Measurements from ENCODE around the gene AKTIP. TPM values are rescaled to one million over a fixed set of nuclear protein-coding genes. Genes with fewer than 3 reads are reported as not detected.
"Not testable (repeated sequence)": the region's sequence is repeated elsewhere in the genome, so short reads cannot be mapped to it uniquely, and the experiment has no call there.

AKTIP gene
- polyA plus RNA-seq (2012; ENCODE audit: low read depth, missing spikeins) = 8.7 TPM

DNA sequence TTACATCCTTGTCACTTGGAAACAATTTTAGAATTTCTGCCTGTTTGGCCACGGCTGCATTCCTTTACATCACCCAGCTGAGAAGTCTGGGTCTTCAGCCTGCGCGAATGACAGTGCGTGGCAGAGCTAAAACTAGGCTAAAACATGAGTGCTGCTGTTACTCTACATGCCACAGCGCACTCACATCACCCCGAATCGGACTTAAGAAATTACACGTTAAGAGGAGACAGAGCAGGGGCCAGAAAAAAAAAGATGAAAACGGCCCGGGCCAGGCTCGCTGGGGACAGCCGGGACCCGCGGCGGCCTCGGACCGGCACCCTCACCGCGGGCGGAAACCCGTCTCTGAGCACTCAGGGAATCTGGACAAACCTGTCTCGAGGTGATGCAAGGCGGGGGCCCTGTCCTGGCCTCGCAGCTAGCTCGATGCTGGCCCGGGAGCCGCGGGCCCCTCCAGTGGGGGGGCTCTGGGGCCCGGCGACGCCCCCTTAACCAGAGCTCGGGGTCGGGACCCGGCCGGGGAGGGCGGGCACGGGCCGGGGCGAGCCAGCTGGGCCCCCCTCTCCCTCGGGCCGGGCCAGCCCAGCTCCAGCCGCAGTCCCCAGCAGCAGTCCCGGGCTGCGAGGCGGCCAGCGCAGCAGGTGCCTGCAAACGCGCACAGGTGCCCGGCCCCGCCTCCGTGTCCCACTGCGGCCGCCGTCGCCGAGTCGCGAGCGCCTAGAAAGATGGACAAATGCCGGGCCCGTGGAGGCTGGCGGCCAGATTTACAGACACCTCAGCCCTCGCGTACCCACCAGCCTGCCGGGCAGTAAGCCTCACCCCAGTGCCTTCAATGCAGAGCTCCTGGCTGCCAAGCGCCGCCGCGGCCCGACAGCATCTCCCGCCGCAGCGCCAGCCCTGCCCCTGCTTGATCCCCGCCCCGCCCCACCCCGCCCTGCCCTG is at the start of gene AKTIP:
AKTIP (minus strand) TSS at position 879 of the 939 bp plus-strand sequence. CDS start 2,950 bp downstream, outside the sequence.
- FAIRE-seq = peak; percentile 9
- DNase-seq (ENCODE audit: insufficient read length, low spot score) = peak; percentile 49
- TF ChIP-seq POLR2AphosphoS5 (IDR thresholded peaks at IDR 0.05; ENCODE audit: low read depth, low read length) (no peak), POLR2A (IDR thresholded peaks at IDR 0.05; ENCODE audit: low read depth, low read length) (no peak), PAX5 (IDR thresholded peaks at IDR 0.05; ENCODE audit: insufficient read depth, low read length, severe bottlenecking) (no peak), TAF1 (IDR thresholded peaks at IDR 0.05; ENCODE audit: low read depth, low read length) (no peak), POU2F2 (IDR thresholded peaks at IDR 0.05; ENCODE audit: low read depth, low read length) (no peak), SPI1 (IDR thresholded peaks at IDR 0.05; ENCODE audit: low read depth, low read length) (no peak)

DNA sequence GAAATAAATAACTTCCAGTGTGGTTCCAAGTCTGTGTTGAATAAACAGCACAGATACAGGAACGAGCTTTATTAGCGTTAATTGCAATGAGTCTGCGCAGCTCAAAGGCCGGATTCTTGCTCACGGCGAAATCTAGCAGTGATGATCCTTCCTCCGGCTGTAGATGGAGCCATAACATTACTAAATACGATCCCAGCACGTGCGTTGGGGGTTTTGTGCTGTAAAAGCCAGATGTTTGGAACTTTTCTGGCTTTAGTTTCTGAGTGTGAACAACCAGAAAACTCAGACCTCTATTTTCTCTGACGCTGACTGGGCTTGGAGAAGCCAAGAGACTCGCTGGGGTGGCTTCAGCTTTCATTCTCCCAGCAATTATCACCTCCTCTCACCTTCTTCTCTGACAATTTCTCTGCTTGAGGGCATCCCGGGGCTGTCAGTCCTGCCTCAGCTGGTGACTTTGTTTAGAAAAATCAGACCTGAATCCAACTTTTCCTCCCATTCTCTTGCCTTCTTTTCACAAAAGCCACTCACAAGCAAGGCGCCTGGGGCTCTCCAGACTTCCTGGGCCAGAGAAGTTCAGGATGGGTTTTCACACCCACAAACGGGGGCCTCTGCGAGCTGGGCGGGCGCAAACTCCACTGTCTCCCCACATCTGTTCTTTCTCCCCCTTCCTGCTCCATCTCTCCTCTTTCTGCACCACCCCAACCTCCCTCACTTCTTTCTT is 47.1 kb upstream of the AKTIP start:
- DNase-seq (ENCODE audit: insufficient read length, low spot score) (peak; percentile 54), FAIRE-seq (peak; percentile 91)
- TF ChIP-seq POLR2AphosphoS5 (IDR thresholded peaks at IDR 0.05; ENCODE audit: low read depth, low read length) = no peak
- TF ChIP-seq SPI1 (IDR thresholded peaks at IDR 0.05; ENCODE audit: low read depth, low read length) = no peak
- no peak for TF ChIP-seq POLR2A (IDR thresholded peaks at IDR 0.05; ENCODE audit: low read depth, low read length)
- no peak for TF ChIP-seq POU2F2 (IDR thresholded peaks at IDR 0.05; ENCODE audit: low read depth, low read length)
- no peak for TF ChIP-seq TAF1 (IDR thresholded peaks at IDR 0.05; ENCODE audit: low read depth, low read length)
- no peak for TF ChIP-seq PAX5 (IDR thresholded peaks at IDR 0.05; ENCODE audit: insufficient read depth, low read length, severe bottlenecking)

DNA sequence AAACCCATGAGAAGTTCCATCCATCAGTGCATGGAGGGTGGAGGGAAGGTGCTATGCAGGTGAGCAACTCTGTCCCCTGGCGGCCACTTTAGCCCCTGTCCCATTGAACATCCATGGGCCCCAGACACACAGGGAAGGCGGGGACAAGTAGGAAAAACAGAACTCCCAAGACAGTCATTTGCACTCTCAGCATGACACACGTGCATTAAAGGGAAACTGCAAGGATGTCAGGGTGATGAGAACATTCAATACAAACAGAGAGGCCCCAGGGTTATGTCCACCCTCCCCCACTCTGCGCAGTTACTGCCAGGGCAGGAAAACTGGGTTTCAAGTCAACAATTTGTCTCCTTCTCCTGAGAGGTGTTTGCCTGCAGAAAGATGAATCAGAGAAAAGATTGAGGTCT is 44.0 kb upstream of the AKTIP start:
- no peak for FAIRE-seq
- no peak for DNase-seq (ENCODE audit: insufficient read length, low spot score)
- no peak for TF ChIP-seq POLR2A (IDR thresholded peaks at IDR 0.05; ENCODE audit: low read depth, low read length)
- no peak for TF ChIP-seq POLR2AphosphoS5 (IDR thresholded peaks at IDR 0.05; ENCODE audit: low read depth, low read length)
- no peak for TF ChIP-seq PAX5 (IDR thresholded peaks at IDR 0.05; ENCODE audit: insufficient read depth, low read length, severe bottlenecking)
- TF ChIP-seq SPI1 (IDR thresholded peaks at IDR 0.05; ENCODE audit: low read depth, low read length) = no peak
- TF ChIP-seq POU2F2 (IDR thresholded peaks at IDR 0.05; ENCODE audit: low read depth, low read length) = no peak
- TF ChIP-seq TAF1 (IDR thresholded peaks at IDR 0.05; ENCODE audit: low read depth, low read length) = no peak

DNA sequence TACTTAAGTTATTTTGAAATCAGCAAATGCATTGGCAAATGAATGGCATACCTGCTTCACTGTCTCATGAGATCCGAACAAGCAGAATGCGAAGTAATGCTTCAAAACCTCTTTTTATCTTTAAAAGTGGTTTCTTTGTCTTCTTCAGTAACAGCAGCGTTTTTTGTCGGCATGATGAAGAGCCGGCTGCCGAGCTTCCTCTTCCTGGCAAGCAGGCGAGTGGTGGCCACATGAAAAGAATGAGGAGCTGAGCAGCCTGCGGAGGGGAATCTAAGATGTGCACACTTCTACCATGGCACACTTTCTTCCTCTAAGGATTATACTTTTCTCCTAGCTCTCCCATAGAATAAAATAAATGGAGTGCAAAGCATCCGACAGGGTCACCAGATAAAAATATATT is 42.4 kb upstream of the AKTIP start:
- TF ChIP-seq POLR2AphosphoS5 (IDR thresholded peaks at IDR 0.05; ENCODE audit: low read depth, low read length) = no peak
- TF ChIP-seq POU2F2 (IDR thresholded peaks at IDR 0.05; ENCODE audit: low read depth, low read length) = no peak
- no peak for TF ChIP-seq PAX5 (IDR thresholded peaks at IDR 0.05; ENCODE audit: insufficient read depth, low read length, severe bottlenecking)
- no peak for TF ChIP-seq POLR2A (IDR thresholded peaks at IDR 0.05; ENCODE audit: low read depth, low read length)
- TF ChIP-seq TAF1 (IDR thresholded peaks at IDR 0.05; ENCODE audit: low read depth, low read length) = no peak
- TF ChIP-seq SPI1 (IDR thresholded peaks at IDR 0.05; ENCODE audit: low read depth, low read length) = no peak
- DNase-seq (ENCODE audit: insufficient read length, low spot score) (no peak), FAIRE-seq (no peak)

DNA sequence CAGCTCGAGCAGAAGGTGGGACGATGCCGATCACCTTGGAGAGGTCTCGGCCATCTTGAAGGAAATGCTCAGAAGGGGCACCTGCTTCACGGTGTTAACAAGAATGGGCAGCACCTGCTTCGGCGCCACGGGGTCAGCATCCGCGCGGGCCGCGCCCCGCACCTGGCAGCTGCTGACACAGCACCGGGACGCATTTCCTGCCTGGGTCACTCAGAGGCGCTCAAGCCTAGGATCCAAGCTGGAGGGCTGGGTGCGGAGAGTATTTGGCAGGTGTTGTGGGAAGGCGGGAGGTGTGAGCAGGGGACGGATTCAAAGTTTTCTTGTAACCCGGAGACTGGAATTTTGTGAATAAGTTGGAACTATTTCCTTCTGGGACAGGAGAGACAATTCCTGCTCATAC is 39.3 kb upstream of the AKTIP start:
- FAIRE-seq = no peak
- no peak for TF ChIP-seq POLR2AphosphoS5 (IDR thresholded peaks at IDR 0.05; ENCODE audit: low read depth, low read length)
- TF ChIP-seq POU2F2 (IDR thresholded peaks at IDR 0.05; ENCODE audit: low read depth, low read length) = no peak
- TF ChIP-seq POLR2A (IDR thresholded peaks at IDR 0.05; ENCODE audit: low read depth, low read length) = no peak
- TF ChIP-seq SPI1 (IDR thresholded peaks at IDR 0.05; ENCODE audit: low read depth, low read length) = no peak
- TF ChIP-seq PAX5 (IDR thresholded peaks at IDR 0.05; ENCODE audit: insufficient read depth, low read length, severe bottlenecking) = no peak
- no peak for TF ChIP-seq TAF1 (IDR thresholded peaks at IDR 0.05; ENCODE audit: low read depth, low read length)
- DNase-seq (ENCODE audit: insufficient read length, low spot score) = no peak

DNA sequence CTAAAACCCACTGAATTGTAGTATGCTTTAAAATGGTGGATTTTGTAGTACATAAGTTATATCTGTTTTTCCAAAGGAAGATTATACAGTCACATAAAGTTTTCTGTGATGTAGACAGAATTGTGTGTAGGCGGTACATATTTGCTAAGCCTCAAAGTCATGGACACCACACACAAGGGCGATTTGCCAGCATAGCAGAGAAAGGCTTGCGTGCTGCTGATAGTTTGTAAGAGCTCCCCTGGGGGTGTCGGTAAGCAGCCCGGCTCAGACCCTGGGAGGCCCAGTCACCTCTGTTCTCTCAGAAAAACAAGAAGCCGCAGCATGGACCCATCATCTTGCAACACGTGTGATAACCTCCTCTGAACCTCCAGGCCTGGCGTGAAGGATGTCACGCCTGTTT is 38.3 kb upstream of the AKTIP start:
- TF ChIP-seq POLR2A (IDR thresholded peaks at IDR 0.05; ENCODE audit: low read depth, low read length) (no peak), SPI1 (IDR thresholded peaks at IDR 0.05; ENCODE audit: low read depth, low read length) (no peak), TAF1 (IDR thresholded peaks at IDR 0.05; ENCODE audit: low read depth, low read length) (no peak), POLR2AphosphoS5 (IDR thresholded peaks at IDR 0.05; ENCODE audit: low read depth, low read length) (no peak), PAX5 (IDR thresholded peaks at IDR 0.05; ENCODE audit: insufficient read depth, low read length, severe bottlenecking) (no peak), POU2F2 (IDR thresholded peaks at IDR 0.05; ENCODE audit: low read depth, low read length) (no peak)
- no peak for DNase-seq (ENCODE audit: insufficient read length, low spot score)
- no peak for FAIRE-seq

DNA sequence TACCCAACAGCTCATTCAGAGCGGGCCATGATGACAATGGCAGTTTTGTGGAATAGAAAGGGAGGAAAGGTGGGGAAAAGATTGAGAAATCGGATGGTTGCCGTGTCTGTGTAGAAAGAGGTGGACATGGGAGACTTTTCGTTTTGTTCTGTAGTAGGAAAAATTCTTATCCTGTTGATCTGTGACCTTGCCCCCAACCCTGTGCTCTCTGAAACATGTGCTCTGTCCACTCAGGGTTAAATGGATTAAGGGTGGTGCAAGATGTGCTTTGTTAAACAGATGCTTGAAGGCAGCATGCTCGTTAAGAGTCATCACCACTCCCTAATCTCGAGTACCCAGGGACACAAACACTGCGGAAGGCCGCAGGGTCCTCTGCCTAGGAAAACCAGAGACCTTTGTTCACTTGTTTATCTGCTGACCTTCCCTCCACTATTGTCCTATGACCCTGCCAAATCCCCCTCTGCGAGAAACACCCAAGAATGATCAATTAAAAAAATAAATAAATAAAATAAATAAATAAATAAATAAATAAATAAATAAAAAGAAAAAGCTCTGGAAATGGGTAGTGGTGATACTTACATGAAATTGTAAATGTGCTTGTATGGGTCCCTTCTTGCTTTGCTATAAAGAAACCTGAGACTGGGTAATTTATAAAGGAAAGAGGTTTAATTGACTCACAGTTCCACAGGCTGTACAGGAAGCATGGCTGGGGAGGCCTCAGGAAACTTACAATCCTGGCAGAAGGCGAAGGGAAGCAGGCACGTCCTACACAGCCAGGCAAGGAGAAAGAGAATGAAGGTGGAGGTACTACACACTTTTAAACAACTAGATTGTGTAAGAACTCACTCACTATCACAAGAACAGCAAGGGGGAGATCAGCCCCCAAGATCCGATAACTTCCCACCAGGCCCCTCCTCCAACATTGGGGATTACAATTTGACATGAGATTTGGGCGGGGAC is 37.0 kb upstream of the AKTIP start:
- DNase-seq (ENCODE audit: insufficient read length, low spot score); FAIRE-seq: not testable (repeated sequence)

DNA sequence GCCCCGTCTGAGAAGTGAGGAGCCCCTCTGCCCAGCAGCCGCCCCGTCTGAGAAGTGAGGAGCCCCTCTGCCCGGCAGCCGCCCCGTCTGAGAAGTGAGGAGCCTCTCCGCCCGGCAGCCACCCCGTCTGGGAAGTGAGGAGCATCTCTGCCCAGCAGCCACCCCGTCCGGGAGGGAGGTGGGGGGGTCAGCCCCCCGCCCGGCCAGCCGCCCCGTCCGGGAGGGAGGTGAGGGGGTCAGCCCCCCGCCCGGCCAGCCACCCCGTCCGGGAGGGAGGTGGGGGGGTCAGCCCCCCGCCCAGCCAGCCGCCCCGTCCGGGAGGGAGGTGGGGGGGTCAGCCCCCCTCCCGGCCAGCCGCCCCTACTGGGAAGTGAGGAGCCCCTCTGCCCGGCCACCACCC is 36.3 kb upstream of the AKTIP start:
- not testable (repeated sequence) for FAIRE-seq

DNA sequence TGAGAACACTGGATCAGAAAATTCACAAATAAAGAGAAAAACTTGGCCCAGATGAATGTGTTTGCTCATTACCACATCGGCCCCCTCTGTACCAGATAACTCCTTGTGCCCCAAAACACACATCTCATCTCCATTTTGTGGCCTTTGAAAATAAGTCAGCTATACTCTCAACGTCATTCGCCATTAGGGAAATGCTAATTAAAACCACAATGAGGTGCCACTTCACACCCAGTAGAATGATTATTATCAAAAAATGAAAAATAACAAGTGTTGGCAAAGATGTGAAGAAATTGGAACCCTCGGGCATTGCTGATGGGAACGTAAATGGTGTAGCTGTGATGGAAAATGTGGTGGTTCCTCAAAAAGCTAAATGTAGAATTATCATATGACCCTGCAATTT is 34.6 kb upstream of the AKTIP start:
- TF ChIP-seq PAX5 (IDR thresholded peaks at IDR 0.05; ENCODE audit: insufficient read depth, low read length, severe bottlenecking) = no peak
- no peak for FAIRE-seq
- DNase-seq (ENCODE audit: insufficient read length, low spot score) = no peak

More for the DNA sequence above, 36.3 kb upstream of the AKTIP start:
- DNase-seq (ENCODE audit: insufficient read length, low spot score) = not testable (repeated sequence)
